Measurements from ENCODE around the gene GSK3A. TPM values are rescaled to one million over a fixed set of nuclear protein-coding genes. Genes with fewer than 3 reads are reported as not detected.

Gene GSK3A
- total RNA-seq, 2 donors from 2014 or later: 27.7 to 28.1 TPM

- no peak for ATAC-seq
- Mint-ChIP-seq H3K27ac (peak overlapping the region; percentile 95), H3K4me3 (peak overlapping the region; percentile 98), H3K36me3 (ENCODE audit: low read depth) (peaks cover 2% of the 10 kb centered on the region), H3K4me1 (peaks cover 46% of the 10 kb centered on the region), H3K27me3 (no peaks in the 10 kb centered on the region)
- H3K9me3 ChIP-seq (ENCODE audit: control insufficient read depth, low read length, poor library complexity, severe bottlenecking): no peaks in the 10 kb centered on the region
- no peak for DNase-seq
These were observed 35.5 kb upstream of the GSK3A start for GRCh38 chr19:42277821-42278451.

- no peaks in the 10 kb centered on the region for H3K9me3 ChIP-seq (ENCODE audit: control insufficient read depth, low read length, poor library complexity, severe bottlenecking)
- no peak for DNase-seq
- Mint-ChIP-seq H3K36me3 (ENCODE audit: low read depth) (peaks cover 2% of the 10 kb centered on the region), H3K27ac (peak overlapping the region; percentile 83), H3K4me3 (no peak overlapping the region), H3K4me1 (peaks cover 40% of the 10 kb centered on the region), H3K27me3 (no peaks in the 10 kb centered on the region)
- ATAC-seq: no peak
These were observed 34.4 kb upstream of the GSK3A start for GRCh38 chr19:42276821-42277220.

GRCh38 chr19:42276284-42276683 is 33.9 kb upstream of the GSK3A start:
- no peak for ATAC-seq

GRCh38 chr19:42275517-42275916 is 33.1 kb upstream of the GSK3A start:
- DNase-seq (no peak), ATAC-seq (no peak)
- Mint-ChIP-seq H3K4me3 (peak overlapping the region; percentile 81), H3K36me3 (ENCODE audit: low read depth) (peaks cover 2% of the 10 kb centered on the region), H3K4me1 (peaks cover 44% of the 10 kb centered on the region), H3K27ac (peak overlapping the region; percentile 96), H3K27me3 (no peaks in the 10 kb centered on the region)
- no peaks in the 10 kb centered on the region for H3K9me3 ChIP-seq (ENCODE audit: control insufficient read depth, low read length, poor library complexity, severe bottlenecking)

More at GRCh38 chr19:42276284-42276683, 33.9 kb upstream of the GSK3A start:
- H3K4me3 Mint-ChIP-seq: peak overlapping the region; percentile 81
- peaks cover 40% of the 10 kb centered on the region for H3K4me1 Mint-ChIP-seq
- H3K27me3 Mint-ChIP-seq: no peaks in the 10 kb centered on the region
- H3K27ac Mint-ChIP-seq: peak overlapping the region; percentile 96
- no peak for DNase-seq
- H3K9me3 ChIP-seq (ENCODE audit: control insufficient read depth, low read length, poor library complexity, severe bottlenecking): no peaks in the 10 kb centered on the region
- peaks cover 2% of the 10 kb centered on the region for H3K36me3 Mint-ChIP-seq (ENCODE audit: low read depth)

- Mint-ChIP-seq H3K27me3 (no peaks in the 10 kb centered on the region), H3K36me3 (ENCODE audit: low read depth) (peaks cover 2% of the 10 kb centered on the region), H3K4me1 (peaks cover 47% of the 10 kb centered on the region), H3K27ac (peak overlapping the region; percentile 96), H3K4me3 (peak overlapping the region; percentile 74)
- no peaks in the 10 kb centered on the region for H3K9me3 ChIP-seq (ENCODE audit: control insufficient read depth, low read length, poor library complexity, severe bottlenecking)
- no peak for DNase-seq
- ATAC-seq: no peak
These were observed 32.7 kb upstream of the GSK3A start for GRCh38 chr19:42275103-42275502.

GRCh38 chr19:42274065-42274682 is 31.8 kb upstream of the GSK3A start:
- no peak for ATAC-seq
- Mint-ChIP-seq H3K36me3 (ENCODE audit: low read depth) (peaks cover 4% of the 10 kb centered on the region), H3K4me3 (no peak overlapping the region), H3K27me3 (no peaks in the 10 kb centered on the region), H3K27ac (no peak overlapping the region), H3K4me1 (peaks cover 49% of the 10 kb centered on the region)
- no peak for DNase-seq
- H3K9me3 ChIP-seq (ENCODE audit: control insufficient read depth, low read length, poor library complexity, severe bottlenecking): no peaks in the 10 kb centered on the region

GRCh38 chr19:42273407-42274064 is 31.1 kb upstream of the GSK3A start:
- DNase-seq: no peak
- no peak overlapping the region for H3K4me3 Mint-ChIP-seq
- no peak overlapping the region for H3K27ac Mint-ChIP-seq
- H3K9me3 ChIP-seq (ENCODE audit: control insufficient read depth, low read length, poor library complexity, severe bottlenecking): no peaks in the 10 kb centered on the region
- H3K36me3 Mint-ChIP-seq (ENCODE audit: low read depth): peaks cover 4% of the 10 kb centered on the region
- ATAC-seq: no peak
- H3K4me1 Mint-ChIP-seq: peaks cover 45% of the 10 kb centered on the region
- no peaks in the 10 kb centered on the region for H3K27me3 Mint-ChIP-seq

GRCh38 chr19:42272989-42273406 is 30.6 kb upstream of the GSK3A start:
- peaks cover 41% of the 10 kb centered on the region for H3K4me1 Mint-ChIP-seq
- H3K36me3 Mint-ChIP-seq (ENCODE audit: low read depth): peaks cover 4% of the 10 kb centered on the region

GRCh38 chr19:42272535-42272897 is 30.1 kb upstream of the GSK3A start:
- ATAC-seq: no peak
- DNase-seq: no peak
- no peaks in the 10 kb centered on the region for H3K9me3 ChIP-seq (ENCODE audit: control insufficient read depth, low read length, poor library complexity, severe bottlenecking)
- H3K27ac Mint-ChIP-seq: peak overlapping the region; percentile 63
- H3K4me3 Mint-ChIP-seq: peak overlapping the region; percentile 53
- H3K36me3 Mint-ChIP-seq (ENCODE audit: low read depth): peaks cover 4% of the 10 kb centered on the region
- peaks cover 46% of the 10 kb centered on the region for H3K4me1 Mint-ChIP-seq
- H3K27me3 Mint-ChIP-seq: no peaks in the 10 kb centered on the region

More at GRCh38 chr19:42272989-42273406, 30.6 kb upstream of the GSK3A start:
- Mint-ChIP-seq H3K27ac (no peak overlapping the region), H3K4me3 (no peak overlapping the region), H3K27me3 (no peaks in the 10 kb centered on the region)
- no peaks in the 10 kb centered on the region for H3K9me3 ChIP-seq (ENCODE audit: control insufficient read depth, low read length, poor library complexity, severe bottlenecking)
- DNase-seq: no peak
- no peak for ATAC-seq

GRCh38 chr19:42271861-42272534 is 29.6 kb upstream of the GSK3A start:
- no peaks in the 10 kb centered on the region for H3K9me3 ChIP-seq (ENCODE audit: control insufficient read depth, low read length, poor library complexity, severe bottlenecking)
- Mint-ChIP-seq H3K27ac (peak overlapping the region; percentile 63), H3K27me3 (no peaks in the 10 kb centered on the region), H3K4me3 (peak overlapping the region; percentile 53), H3K4me1 (peaks cover 46% of the 10 kb centered on the region), H3K36me3 (ENCODE audit: low read depth) (peaks cover 4% of the 10 kb centered on the region)
- DNase-seq: no peak
- no peak for ATAC-seq

- Mint-ChIP-seq H3K4me3 (no peak overlapping the region), H3K4me1 (peaks cover 42% of the 10 kb centered on the region), H3K27ac (no peak overlapping the region), H3K36me3 (ENCODE audit: low read depth) (peaks cover 4% of the 10 kb centered on the region), H3K27me3 (no peaks in the 10 kb centered on the region)
- no peaks in the 10 kb centered on the region for H3K9me3 ChIP-seq (ENCODE audit: control insufficient read depth, low read length, poor library complexity, severe bottlenecking)
- ATAC-seq (no peak), DNase-seq (no peak)
These were observed 28.6 kb upstream of the GSK3A start for GRCh38 chr19:42271045-42271419.

- no peaks in the 10 kb centered on the region for H3K9me3 ChIP-seq (ENCODE audit: control insufficient read depth, low read length, poor library complexity, severe bottlenecking)
- peaks cover 38% of the 10 kb centered on the region for H3K4me1 Mint-ChIP-seq
- no peak overlapping the region for H3K4me3 Mint-ChIP-seq
- ATAC-seq (peak; percentile 14), DNase-seq (peak; percentile 52 to 67 (median 58))
- peaks cover 4% of the 10 kb centered on the region for H3K36me3 Mint-ChIP-seq (ENCODE audit: low read depth)
- no peaks in the 10 kb centered on the region for H3K27me3 Mint-ChIP-seq
- no peak overlapping the region for H3K27ac Mint-ChIP-seq
These were observed 28.1 kb upstream of the GSK3A start for GRCh38 chr19:42270346-42271044.

Data from T-helper 17 cell (primary cell).